ENCODE data around the gene INPP5B.

The INPP5B gene

GRCh38 chr1:37840711-37841110, 106.1 kb downstream of the INPP5B start:
- DNase-seq (ENCODE audit: low read depth in 2 of 2): no peak

GRCh38 chr1:37839676-37840075, 107.2 kb downstream of the INPP5B start:
- no peak for DNase-seq (ENCODE audit: low read depth in 2 of 2)

- no peak for DNase-seq (ENCODE audit: low read depth in 2 of 2)
These were observed 110.1 kb downstream of the INPP5B start for GRCh38 chr1:37836788-37837187.

GRCh38 chr1:37831809-37832208, 115.0 kb downstream of the INPP5B start:
- DNase-seq (ENCODE audit: low read depth in 2 of 2): no peak

GRCh38 chr1:37831109-37831508, 115.7 kb downstream of the INPP5B start:
- DNase-seq (ENCODE audit: low read depth in 2 of 2): no peak

- no peak for DNase-seq (ENCODE audit: low read depth in 2 of 2)
These were observed 118.3 kb downstream of the INPP5B start for GRCh38 chr1:37828410-37829074.

GRCh38 chr1:37825506-37825905, 121.3 kb downstream of the INPP5B start:
- DNase-seq (ENCODE audit: low read depth in 2 of 2): no peak

GRCh38 chr1:37824001-37824400, 122.9 kb downstream of the INPP5B start:
- DNase-seq (ENCODE audit: low read depth in 2 of 2): no peak

- DNase-seq (ENCODE audit: low read depth in 2 of 2): peak in 1 of 2 donors; percentile 5
These were observed 123.7 kb downstream of the INPP5B start for GRCh38 chr1:37822906-37823815.

- DNase-seq (ENCODE audit: low read depth in 2 of 2): no peak
These were observed 125.4 kb downstream of the INPP5B start for GRCh38 chr1:37821481-37821880.

GRCh38 chr1:37817481-37817880, 129.4 kb downstream of the INPP5B start:
- no peak for DNase-seq (ENCODE audit: low read depth in 2 of 2)

GRCh38 chr1:37814252-37814651, 132.6 kb downstream of the INPP5B start:
- DNase-seq (ENCODE audit: low read depth in 2 of 2): no peak

GRCh38 chr1:37813529-37814145, 133.2 kb downstream of the INPP5B start:
- DNase-seq (ENCODE audit: low read depth in 2 of 2): no peak

GRCh38 chr1:37811027-37811655, 135.7 kb downstream of the INPP5B start:
- peak; percentile 50 to 51 for DNase-seq (ENCODE audit: low read depth in 2 of 2)

Data from stimulated activated CD8-positive, alpha-beta memory T cell treated with anti-CD3 and anti-CD28 coated beads, Interleukin-15, amount 100 ng/mL, for 48 hours (primary cell).